ENCODE results near the gene MEDAG.

DNA sequence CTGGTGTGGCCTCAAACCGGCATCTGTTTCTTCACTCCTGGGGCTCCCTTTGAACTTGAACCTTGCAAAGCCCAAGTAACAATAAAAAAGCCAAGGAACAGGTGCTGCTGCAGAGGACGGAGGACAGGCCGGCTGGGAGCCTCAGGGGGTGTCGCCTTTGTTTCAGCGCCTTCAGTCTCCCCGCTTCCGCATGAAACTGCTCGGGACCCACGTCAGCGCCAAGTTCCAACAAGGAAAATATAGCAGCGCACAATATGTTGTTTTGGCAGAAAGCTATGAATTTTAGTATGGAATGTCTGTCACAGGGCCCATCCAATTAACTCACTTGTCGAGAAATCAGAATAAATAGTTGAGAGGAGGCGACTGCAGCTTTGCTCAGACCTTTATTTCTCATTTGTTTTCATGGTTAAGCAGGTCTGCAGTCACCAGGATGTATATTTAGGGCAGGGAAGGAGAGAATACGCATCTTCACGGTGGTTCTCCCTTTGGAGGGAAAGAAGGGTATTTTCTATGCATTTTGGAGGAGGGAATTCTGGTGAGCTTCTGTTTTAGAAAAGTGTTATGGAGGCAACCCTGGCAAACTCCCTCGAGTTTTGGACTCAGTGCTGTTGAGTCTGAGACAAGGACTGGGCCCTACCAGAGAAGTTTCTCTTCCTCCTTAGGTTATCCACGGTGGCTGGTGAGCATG lies 34.3 kb upstream of the MEDAG start:
- TF ChIP-seq, protein P1, sequence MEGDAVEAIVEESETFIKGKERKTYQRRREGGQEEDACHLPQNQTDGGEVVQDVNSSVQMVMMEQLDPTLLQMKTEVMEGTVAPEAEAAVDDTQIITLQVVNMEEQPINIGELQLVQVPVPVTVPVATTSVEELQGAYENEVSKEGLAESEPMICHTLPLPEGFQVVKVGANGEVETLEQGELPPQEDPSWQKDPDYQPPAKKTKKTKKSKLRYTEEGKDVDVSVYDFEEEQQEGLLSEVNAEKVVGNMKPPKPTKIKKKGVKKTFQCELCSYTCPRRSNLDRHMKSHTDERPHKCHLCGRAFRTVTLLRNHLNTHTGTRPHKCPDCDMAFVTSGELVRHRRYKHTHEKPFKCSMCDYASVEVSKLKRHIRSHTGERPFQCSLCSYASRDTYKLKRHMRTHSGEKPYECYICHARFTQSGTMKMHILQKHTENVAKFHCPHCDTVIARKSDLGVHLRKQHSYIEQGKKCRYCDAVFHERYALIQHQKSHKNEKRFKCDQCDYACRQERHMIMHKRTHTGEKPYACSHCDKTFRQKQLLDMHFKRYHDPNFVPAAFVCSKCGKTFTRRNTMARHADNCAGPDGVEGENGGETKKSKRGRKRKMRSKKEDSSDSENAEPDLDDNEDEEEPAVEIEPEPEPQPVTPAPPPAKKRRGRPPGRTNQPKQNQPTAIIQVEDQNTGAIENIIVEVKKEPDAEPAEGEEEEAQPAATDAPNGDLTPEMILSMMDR (IDR thresholded peaks at IDR 0.05) = no peak
- TF ChIP-seq TAF1 (IDR thresholded peaks at IDR 0.05; ENCODE audit: borderline replicate concordance, low read depth, low read length) = no peak
- no peak for TF ChIP-seq YY1 (IDR thresholded peaks at IDR 0.05; ENCODE audit: low read depth)
- no peak for TF ChIP-seq RFX5 (IDR thresholded peaks at IDR 0.05; ENCODE audit: low read length)
